GM19455 (cell line): Measurements from ENCODE around the gene SERPINE3.

ENCODE experiments used
- ATAC-seq: cut with Tn5 transposase; IDR thresholded peaks from one replicate; pipeline ENCODE4 v1.9.1; 2021; ENCODE audit not compliant: unreplicated experiment

Gene SERPINE3

GRCh38 chr13:51339354-51339753, at the start of gene SERPINE3:
SERPINE3 (plus strand) TSS chr13:51339691; CDS start chr13:51341092, 1,401 bp downstream.
- ATAC-seq: no peak

GRCh38 chr13:51291341-51291740, 48.1 kb upstream of the SERPINE3 start:
- ATAC-seq: no peak

DNA sequence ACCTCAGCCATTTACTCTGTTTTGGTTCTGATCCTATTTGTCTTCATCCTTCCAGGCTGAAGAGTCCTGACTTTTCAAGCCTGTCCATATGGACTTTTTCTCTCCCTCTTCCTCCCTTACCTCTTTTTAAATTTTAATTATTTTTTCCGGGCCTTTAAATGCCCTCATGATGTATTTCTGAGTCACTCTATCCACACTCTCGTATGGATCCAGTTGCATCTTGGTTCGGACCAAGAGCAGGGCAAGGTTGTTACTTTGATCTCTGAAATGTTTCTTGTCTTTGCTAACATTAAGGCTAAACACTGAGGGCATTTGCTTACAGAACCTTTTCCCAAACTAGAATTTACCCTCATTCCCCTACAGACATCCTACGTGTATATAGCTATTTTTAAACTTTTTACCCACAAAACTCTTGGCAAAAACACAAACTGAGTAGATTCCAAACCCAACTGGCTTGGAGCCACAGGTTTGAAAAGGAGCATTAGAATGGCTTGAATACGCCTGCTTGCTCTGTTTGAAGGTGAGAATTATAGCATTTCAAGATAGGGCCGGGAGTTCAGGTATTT, 47.4 kb upstream of the SERPINE3 start:
- ATAC-seq: no peak

DNA sequence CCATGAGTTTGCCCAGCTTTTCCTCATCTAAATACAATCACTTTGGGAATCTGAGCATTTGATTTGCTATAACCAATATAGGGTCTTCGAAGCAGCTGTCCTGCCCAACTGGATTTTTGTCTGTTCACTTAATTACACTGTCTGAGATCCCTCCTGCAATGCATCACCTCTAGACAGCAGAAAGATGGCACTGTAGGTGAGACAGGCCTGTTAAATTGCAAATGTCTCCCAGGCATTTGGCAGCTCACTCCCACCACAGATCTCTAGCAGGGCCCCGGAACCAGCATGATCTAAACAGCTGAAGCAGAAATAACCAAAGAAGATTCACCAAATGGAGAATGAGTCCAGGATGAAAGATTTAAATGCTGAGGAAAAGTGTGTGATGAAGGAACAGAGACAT, 41.9 kb upstream of the SERPINE3 start:
- ATAC-seq: no peak

- no peak for ATAC-seq
These were observed 40.7 kb upstream of the SERPINE3 start for GRCh38 chr13:51298812-51299211.

GRCh38 chr13:51303063-51303552, 36.4 kb upstream of the SERPINE3 start:
- no peak for ATAC-seq

GRCh38 chr13:51303882-51304281, 35.6 kb upstream of the SERPINE3 start:
- ATAC-seq: no peak

DNA sequence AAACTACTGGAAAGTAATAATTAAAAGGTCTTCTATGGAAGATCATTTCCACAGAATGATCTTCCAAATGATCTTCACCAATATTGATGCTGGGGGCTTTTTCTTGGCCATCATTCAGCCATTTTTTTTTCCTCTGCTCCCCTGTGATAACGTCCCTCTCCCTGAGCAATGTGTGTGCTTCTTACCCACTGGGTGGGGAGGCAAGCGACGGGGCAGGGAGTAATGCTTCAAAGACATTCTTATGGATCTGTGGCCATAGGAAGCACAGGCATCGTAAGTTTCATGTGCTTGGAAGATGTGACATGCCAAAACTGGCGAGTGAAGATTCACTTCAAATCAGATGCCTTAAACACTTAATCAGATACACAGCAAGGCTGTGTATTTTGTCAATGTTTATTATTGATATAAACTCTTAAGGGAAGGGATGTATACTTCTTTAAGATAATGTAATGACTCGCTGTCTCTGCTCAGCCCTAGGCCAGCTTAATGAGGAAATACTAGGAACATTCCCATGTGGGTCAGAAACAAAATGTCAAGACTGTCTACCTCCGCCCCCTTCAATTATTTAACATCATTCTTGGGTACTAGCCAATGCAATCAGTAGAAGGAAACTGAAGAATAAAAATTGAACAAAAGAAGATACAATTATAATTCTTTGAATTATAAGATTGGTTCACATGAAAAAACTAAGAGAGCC, 34.1 kb upstream of the SERPINE3 start:
- ATAC-seq: no peak

DNA sequence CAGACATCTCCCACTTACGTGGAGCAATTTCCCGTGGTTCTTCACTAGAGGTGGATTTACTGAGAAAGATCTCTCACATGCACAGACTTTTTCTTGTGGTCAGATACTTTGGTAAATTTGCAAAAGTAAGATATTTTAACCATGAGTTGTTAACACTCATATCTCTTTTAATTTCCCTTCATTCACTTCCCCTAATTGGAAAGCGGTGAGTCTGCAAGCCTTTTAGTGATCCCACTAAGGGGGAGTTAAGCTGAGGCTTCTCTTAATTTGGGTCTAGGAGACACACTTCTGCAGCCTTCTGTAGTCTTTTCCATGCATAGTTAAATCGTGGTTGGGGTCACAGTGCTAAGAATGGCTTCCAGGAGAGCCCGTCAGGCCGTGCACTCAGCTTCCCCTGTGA, 30.7 kb upstream of the SERPINE3 start:
- ATAC-seq: no peak

- no peak for ATAC-seq
These were observed 28.3 kb upstream of the SERPINE3 start for GRCh38 chr13:51311231-51311630.

DNA sequence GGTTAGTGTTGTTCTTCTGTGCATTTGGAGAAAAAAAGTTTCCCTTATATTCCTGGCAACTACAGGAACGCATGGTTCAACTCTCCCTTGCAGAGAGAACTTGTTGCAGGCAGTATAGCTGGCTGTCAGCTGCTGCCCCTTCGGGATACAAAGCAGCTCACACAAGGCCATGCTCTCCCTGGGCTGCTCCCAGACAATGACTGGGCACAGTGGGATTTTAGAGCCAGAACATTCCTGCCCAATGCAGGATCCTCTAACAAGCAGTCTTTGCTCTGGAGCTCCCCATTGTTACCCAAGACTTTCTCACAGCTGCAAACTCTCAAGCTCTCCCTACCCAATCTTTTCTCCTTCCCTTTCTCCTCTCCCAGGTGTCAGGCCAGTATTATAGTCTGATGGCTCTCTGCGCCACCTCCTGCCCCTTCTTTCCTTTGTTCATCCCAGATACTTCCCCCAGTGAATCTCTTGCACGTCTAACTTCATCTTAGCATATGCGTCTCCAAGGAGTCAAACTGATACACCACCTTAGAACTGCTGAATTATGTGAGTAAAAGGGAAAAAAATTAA, 27.5 kb upstream of the SERPINE3 start:
- ATAC-seq: no peak

DNA sequence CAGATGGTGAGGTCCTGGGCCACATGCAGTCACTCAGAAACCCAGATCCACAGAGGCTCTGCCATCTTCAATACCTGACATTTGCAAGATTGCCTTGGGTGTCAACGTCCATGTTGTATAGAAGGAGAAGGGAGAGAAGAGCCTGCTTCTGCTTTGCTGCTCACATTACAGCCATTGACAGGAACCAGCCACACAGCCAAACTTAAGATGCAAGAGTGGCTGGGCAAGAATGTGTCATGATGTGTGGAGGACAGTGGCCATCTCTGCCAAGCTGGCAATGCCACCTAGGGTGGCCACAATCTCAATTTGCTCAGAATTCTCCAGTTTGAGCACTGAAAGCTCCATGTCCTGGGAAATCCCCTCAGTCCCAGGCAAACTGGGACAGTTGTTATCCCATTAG, 25.9 kb upstream of the SERPINE3 start:
- ATAC-seq: no peak

DNA sequence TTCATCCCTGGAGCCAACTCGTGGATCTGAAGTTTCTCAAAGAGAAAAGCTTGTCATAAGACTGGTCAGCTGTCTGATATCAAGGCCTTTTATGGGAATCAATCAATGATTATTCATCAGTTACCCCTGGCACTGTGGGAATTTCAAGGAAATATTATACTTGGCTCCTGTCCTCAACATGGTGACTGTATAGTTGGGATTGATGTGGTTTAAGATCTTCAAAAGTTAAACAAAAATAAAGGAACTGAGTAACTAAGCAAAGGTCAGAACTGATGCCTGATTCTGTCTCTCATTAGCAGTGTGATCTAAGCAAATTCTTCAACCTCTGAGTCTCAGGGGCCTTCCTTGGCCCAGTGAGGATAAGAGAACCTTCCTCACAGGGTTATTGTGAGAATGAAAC, 22.2 kb upstream of the SERPINE3 start:
- no peak for ATAC-seq

DNA sequence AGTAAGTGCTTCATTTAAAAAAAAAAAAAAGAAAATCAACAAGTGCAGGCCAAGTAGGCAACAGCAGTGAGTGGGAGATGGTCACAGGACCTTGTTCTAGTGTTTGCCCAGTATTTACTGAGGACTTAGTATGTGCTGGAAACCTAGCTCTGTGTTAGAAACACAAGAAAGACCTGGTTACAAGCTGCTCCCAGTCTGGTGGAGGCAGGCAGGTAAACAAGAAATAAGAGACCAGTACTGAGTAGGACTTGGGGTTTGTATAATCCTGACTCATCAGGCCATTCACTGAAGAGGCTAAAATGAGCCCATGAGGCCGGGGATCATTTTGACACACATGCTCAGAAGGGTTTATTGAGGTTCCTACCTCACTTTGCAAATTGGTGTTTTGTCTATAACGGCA, 21.5 kb upstream of the SERPINE3 start:
- ATAC-seq: no peak

- ATAC-seq: no peak
These were observed 20.6 kb upstream of the SERPINE3 start for GRCh38 chr13:51318876-51319275.

DNA sequence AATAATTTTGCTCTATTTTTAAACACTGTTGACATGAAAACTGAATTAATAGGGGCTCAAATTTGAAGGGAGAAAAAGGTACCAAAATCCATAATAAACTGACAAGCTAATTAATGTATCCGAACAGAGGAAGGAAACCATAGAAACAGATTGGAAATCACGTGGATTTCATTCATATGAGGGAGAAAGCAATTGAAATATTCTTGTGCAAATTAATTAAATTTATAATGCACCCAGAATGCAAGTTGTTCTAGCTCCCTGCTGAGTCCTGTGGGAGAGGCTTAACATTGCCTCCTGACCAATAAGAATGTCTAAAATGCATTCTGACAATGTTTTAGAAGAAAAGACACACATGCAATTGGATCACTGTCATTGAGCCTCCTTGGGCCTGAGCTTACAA, 17.7 kb upstream of the SERPINE3 start:
- no peak for ATAC-seq

DNA sequence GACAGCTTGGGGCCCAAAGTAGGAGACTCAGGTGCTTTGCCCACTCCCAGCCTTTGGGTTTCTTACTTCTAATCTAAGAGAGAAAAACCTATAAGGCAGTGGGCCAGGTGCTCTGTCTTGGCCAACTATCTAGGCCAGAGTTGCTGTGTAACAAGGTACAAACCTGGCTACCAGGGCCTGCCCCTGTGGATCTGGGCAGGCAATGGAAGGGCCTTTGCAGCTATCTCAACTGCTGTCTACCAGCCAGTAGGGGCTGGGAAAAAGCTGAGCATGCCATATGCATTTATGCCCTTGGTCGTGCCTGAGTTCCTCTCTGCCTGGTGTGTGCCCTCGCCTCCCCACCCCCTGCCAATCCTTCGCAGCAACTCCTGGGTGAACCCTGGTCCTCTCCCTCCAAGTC, 16.7 kb upstream of the SERPINE3 start:
- no peak for ATAC-seq

DNA sequence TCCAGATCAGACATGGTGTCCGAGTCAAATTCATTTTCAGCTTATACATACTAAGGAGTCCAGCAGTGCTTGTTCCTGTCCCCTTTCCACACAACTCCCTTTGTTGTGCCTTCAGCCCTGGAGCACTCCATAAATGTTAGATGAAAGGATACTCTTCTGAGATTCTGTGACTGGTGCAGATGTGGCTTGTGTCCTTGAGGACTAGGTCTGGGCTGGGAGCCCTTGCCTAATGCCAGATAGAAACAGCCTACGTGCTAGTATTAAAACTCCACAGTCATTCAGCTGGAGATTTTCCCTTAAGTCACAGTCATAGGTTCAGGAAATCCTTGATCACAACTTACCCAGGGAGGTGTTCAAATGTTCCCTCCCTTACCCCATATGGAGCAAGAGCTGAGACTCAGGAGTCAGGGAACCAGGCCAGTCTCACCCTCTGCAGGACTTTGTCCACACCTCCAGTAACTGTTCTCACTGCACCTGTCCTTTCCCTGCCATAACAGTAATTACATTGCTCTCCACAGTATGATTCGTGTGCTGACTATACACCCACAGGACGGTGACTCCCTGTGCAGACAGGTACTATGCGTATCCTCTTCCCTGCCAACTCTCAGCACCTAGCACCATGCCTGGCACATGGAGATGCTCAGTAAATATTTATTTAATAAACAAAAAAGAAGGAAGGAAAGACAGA, 15.5 kb upstream of the SERPINE3 start:
- no peak for ATAC-seq

DNA sequence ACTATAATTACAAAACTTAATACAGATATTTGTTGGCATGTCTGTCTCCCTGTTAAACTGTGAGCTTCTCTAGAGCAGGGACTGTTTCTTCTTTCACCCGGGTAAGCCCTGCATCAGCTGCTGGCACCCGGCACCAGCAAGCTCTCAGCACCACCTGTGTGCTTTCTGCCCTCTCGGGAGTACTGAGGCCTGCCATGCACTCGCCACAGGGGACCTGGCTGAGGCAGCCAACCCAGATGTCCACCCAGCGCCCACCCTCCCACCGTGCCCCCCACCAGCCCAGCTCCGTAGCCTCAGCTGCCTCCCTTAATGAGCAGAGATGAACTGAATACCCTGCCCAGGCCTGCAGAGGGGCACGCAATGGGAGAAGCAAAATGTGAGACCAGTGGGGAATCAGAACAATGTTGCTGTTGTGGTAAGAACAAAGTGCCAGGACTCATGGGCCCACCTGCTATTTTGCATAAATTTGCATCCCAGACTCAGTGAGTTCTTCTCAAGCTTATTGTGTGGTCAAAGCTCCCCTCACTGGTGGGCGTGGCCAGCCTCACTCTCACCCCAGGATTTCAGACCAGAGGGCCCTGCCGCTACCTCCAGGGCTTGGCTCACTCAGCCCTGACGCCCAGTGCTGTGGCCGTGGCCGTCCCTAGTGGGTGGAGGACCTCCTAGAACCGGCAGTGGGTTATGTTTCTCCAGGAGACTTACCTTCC, 14.6 kb upstream of the SERPINE3 start:
- ATAC-seq: no peak

DNA sequence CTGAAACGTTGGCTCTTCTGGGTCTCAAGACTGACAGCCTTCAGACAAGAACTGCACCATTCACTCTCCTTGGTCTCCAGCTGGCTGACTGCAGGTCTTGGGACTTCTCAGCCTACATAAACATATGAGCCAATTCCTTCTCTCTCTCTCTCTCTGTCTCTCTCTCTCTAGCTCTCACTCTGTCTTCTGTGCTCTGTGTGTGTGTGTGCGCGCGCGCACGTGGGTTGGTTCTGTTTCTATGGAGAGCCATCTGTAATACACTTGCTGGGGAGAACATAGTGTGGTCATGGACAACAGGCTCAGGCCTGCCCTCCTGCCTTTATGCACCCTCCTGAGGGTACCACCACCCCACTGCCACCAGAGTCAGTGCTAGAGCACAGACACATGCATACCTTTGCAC, 13.7 kb upstream of the SERPINE3 start:
- ATAC-seq: no peak

DNA sequence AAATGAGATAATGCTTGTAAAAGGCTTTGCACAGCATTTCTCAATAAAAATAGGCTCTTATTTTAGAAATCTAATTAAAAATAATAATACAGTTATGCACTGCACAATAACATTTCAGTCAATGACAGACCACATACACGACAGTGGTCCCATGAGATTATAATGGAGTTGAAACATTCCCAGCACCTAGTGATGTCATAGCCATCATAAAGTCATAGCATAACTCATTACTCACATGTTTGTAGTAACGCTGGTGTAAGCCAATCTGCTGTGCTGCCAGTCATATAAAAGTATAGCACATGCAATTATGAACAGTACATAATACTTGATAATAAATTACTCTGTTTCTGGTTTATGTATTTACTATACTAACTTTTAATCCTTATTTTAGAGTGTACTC, 12.7 kb upstream of the SERPINE3 start:
- no peak for ATAC-seq
